GM21447 (cell line): ENCODE data around the gene IGFL2.
"Not testable (repeated sequence)": the region's sequence is repeated elsewhere in the genome, so short reads cannot be mapped to it uniquely, and the experiment has no call there.

Experiments used
- ATAC-seq: cut with Tn5 transposase; IDR thresholded peaks from one replicate; pipeline ENCODE4 v1.9.1; 2021; ENCODE audit not compliant: unreplicated experiment

The IGFL2 gene

DNA sequence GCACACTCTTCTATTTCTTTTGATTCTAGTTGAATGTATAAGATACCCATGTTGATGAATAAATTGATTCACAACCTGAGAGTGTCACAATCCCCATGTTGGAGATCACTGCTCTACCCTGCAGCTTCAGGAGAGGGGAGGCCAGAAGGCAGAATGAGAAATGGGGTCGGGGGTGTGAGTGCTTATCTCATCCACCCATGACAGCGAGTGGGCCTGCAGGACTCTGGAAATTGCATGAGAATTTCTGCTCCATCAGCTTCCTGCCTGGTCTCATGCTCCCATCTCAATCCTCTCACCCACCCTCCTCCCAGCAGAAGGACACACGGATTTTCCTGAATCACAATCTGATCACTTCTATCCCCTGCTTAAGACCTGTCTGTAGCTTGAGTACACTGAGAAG, 58.6 kb downstream of the IGFL2 start:
- ATAC-seq, result no peak

DNA sequence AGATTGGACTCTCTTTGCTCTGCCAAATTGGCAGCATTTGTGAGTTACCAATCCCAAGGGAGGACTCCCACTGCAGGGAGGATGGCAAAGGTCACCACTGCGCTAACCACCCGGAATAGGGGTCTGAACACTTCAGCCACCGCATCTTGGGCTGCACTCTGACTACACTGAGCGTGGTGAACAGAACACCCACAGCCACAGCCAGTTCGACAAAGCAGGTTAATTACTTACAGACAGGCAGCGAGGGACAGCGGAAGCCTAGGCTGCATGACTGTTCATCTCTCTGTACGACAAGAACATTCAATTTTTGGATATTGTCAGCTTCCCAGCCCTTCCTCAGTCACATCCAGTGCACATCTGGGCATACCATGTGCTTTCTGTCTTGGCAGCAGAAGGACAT, 59.8 kb downstream of the IGFL2 start:
- not testable (repeated sequence) for ATAC-seq

DNA sequence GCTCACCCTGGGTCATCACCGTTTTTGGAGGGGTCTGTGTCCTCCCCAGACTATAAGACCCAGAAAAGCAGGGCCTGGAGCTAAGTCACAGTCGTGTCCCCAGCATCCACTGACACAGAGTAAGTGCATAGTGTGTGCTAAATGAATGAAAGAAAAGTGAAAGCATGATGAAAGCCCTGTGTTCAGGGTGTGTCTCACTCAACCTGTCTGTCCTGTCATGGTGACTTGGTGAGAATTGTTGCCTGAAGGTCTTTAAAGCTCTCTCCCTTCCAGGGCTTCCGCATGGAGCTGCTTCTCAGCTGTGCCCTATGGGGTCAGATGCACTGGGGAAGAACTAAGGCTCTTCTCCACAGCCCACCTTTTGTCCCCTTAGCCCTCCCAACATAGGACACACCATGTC, 61.0 kb downstream of the IGFL2 start:
- no peak for ATAC-seq

DNA sequence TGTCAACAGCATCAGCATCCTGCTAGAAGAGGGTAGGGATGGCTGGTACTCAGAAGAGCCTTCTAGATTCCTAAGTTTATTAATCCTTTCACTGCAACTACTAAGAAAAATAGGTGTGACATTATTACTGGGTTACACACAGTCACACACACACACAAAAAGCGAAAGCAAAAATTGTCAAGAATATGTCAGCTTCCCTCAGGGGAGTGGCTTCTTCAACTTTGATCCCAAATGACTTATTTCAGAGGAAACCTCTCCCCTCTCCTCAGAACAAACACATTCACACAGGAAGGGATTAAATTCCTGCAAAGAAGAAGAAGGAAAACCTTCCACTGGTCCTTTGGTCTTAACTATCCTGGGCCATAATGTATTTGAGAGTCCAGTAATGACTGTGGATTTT, 61.4 kb downstream of the IGFL2 start:
- ATAC-seq, result no peak

DNA sequence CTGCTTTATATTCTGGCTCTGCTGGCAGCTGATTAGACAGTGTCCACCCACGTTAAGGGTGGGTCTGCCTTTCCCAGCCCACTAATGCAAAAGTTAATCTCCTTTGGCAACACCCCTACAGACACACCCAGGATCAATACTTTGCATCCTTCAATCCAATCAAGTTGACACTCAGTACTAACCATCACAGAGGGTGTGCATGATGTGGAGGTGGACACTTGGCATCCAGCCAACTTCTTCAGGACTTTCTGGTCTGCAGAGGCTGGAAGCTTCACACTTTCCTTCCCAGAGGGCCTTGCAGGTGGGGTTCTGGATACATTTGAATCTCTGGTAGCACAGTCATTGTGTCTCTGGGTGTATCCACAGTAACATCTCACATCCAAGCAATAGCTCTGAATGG, 62.6 kb downstream of the IGFL2 start:
- no peak for ATAC-seq
